Measurements from ENCODE around the gene MCCC2.
"Not testable (repeated sequence)": the region's sequence is repeated elsewhere in the genome, so short reads cannot be mapped to it uniquely, and the experiment has no call there.

The MCCC2 gene

DNA sequence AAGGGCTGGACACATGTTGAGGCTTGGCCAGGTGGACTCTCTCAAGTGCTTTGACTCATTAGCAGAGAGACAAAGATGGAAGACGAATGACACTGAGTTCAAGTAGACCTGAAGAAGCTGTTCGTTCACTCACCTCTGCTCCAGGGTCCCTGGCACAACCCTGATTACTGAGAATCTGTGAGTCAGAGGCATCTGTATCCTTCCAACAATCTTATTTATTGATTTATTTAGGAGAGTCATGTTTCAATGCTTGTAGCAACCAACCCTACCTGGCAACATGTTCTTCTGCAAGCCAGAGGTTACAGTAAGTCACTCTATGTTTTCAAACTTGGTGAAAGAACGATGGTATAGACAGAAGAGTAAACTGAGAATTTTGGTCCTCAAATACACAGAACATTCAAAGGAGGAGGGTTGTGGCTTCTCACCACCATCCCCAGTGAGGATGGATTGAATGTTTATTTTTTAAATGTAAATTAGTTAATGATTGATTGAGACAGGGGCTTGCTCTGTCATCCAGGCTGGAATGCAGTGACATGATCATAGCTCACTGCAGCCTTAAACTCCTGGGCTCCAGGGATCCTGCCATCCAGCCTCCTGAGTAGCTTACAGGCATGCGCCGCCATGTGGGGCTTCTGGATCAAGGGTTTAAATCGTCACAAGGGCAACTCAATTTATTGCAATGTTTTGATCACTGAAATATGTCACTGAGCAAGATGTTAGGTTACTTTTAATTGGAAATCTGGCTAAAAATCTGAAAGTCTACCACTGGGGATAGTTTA lies 76.2 kb downstream of the MCCC2 start:
- no peak for DNase-seq

DNA sequence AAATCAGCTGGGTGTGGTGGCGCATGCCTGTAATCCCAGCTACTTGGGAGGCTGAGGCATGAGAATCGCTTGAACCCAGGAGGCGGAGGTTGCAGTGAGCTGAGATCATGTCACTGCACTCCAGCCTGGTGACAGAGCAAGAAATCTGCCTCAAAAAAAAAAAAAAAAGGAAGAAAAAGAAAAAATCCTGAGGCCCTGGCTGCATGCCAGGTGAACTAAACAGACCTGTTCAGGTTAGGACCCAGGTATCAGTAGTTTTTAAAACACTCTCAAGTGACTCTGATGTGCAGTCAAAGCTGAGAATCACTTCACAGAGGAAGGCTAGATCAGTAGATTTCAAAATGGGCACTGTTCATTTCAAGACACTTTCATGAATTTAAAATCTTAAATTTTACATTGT lies 77.5 kb downstream of the MCCC2 start:
- DNase-seq: not testable (repeated sequence)

DNA sequence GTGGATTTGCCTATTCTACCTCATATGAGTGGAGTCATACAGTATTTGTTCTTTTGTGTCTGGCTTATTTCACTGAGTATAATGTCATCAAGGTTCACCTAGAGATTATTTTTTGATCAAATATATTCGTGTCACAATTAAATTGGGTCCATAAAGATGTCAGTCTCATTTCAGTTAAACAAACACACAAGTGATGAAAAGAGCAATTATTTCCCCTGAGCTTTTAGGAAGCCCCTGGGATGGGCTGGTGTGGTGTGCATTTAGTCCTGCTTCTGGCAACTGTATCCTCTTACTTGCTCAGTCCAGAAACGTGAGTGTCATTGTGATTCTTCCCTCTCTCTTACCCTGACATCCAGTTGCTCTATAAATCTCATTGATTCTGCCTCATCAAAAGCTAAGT lies 79.2 kb downstream of the MCCC2 start:
- no peak for DNase-seq

DNA sequence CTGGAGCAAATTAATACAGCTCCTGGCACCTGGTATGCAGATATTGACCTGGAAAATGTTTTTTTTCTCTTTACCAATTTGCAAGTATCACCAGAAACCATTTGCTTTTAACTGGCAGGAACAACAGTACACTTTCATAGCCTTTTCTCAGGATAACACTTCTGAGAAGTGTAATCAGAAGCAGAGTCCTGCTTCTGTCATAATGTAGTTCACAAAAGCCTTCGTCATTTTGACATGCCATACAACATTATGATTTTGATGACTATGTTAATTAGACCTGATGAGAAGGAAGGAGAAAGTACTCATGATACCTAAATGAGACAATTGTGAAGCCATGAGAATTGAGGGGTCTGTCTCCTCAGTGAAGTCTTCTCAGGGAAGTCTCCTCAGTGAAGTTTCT lies 90.8 kb downstream of the MCCC2 start:
- no peak for DNase-seq

DNA sequence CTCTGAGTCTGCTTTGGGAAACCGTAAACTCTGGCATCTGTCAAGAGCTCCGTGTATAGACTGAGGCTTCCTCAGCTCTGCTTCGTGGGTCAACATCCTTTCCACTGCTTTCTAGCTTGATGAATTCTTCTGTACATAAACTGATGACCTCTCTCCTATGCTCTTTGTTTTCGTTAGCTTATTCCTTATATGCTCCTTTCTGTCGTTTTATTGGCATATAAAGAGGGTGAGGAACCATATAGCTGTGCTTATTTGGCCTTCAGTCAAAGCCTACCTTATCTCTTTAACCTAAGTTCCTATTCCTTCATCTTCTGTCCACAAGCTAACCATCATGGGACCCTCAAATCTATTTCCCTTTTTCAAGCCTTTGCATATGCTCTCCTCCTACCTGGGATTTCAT lies 92.6 kb downstream of the MCCC2 start:
- no peak for DNase-seq

DNA sequence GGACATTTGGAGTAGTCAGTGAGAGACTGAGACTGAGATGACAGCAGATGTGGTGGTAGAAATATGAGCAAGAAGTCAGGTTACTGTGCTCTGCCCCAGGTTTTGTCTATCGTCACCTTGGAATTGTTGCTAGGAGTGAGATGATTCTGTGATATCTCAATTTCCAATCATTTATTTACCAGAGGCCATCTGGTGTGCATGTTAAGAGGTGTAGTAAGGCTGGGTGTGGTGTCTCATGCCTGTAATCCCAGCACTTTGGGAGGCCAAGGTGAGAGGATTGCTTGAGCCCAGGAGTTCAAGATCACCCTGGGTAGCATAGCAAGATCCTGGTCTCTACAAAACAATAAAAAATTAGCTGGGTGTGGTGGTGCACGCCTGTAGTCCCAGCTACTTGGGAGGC lies 93.4 kb downstream of the MCCC2 start:
- no peak for DNase-seq

DNA sequence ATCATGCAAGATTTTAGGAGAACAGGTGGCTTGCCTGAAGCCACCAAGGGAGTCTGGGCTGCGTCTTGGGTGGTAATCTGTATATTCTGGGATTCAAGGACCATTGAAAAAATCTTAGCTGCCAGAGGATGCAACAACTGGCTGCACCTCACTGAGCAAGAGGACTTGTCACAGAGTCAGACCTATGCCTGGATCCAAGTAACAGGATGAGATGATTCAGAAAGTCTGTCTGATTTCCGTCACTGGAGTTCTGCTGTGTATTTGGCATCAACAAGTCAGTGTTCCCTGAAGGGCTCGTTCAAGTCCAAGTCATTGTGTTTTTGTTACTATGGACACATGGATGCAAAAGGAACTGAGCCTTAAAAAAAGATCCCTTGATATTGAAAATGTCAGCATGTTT lies 94.2 kb downstream of the MCCC2 start:
- DNase-seq: no peak

DNA sequence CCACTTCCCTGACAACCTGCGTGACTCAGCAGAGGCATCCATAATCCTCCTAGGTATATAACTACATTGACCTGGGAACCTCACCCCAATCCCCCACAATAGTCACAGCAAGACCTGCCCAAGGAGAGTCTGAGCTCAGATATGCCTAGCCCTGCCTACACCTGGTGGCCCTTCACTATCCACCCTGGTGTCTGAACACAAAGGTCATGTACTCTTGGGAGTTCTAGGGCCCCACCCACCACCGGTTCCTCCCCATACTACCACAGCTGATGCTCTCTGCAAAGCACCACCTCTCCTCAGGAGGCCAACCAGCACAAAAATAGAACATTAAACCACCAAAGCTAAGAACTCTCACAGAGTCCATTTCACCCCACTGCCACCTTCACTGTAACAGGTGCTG lies 97.2 kb downstream of the MCCC2 start:
- no peak for DNase-seq

DNA sequence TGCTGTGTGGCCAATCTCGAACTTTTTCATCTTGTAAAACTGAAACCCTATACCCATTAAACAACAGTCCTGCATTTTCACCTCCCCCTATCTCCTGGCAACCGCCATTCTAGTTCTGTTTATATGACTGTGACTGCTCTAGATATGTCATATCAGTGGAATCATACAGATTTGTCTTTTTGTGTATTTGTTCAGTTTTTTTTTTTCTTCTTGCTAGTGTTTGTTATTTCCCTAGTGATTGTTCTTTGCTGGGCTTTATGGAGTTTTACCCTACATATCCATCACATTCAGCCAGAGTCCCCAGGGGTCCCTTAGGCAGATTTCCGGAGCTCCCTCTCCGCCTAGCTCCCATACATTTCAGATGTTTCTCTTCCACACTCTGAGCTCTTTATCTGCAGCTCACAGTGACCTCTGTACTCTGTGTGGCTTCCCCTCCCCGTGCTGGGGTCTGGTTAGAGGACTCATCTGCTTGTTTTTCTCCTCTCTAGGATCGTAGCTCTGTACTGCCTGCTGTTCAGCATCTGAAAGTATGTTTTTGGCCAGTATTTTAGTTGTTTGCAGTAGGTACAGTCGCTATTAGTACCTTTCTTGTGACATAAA lies 106.8 kb downstream of the MCCC2 start:
- peak; percentile 27 for DNase-seq

DNA sequence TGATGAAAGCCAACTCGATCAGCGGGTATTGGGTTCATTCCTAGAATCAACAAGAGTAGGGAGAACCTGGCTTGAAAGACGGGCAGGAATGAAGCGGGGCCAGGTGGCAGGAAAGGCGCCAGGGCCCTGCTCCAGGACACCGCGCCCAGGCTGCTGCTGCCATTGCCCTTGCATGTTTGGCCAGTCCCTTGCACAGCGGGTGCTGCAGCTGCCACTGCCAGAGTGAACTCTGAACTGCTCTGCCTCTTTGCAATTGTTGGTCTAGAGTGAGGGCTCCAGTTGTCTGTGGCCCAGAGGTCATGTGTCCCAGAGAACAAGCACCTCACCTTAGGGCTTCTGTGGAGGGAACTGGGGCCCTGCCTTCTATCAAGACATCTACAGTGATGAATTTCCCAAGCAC lies 107.9 kb downstream of the MCCC2 start:
- peak; percentile 20 for DNase-seq

DNA sequence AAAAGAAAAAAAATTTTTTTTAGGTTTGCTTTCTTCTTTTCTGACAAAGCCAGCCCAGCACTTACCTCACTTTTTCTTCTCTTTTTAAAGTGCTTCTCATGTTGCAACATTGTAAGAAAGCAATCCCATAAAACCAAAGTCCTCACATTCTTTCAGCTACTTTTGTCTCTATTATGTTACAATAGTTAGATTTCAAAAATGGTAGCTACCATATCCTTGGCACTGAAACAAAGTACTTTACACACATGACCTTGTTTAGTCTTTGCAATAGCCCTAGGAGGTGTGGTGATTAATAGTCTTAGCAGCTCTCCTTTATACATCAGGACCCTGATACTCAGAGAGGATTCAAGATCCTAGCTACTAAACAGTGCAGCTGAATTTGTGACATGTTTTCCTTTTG lies 108.5 kb downstream of the MCCC2 start:
- DNase-seq: no peak

DNA sequence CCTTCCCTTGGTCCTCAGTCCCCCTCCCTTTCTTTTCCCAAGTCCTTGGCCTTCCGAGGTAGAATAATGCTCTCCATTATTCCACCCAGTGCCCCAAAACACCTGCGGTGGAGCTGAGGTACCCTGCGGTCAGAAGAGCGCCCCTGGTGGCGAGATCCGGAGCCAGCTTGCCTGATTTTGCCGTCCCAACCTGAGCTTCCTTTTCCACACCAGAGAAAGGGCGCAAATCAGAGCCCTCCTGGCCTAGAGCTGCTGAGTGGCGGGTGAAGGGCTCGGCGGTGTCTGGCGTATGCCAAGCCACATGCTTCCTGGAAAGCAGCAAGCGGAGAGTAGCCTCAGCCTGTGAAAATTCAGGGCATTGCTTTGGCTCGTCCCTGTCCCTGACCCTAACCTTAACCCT lies 110.8 kb downstream of the MCCC2 start:
- no peak for DNase-seq

DNA sequence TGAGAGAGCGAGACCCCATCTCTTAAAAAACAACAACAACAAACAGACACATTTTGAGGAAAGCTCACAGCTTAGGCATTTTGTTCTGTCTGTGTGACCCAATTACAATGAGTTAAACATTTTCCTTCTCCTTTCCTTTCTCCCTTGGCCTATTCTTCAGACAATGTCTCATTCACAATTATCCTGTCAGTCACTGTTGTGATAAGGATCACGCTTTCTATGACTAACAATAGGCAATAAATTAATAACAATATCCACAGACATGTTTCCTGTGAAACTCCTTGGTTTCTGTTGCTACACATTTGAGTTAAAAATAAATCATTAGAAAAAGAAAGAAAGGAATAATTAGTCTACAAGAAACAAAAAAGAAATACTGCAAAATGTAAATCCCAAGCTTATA lies 112.1 kb downstream of the MCCC2 start:
- no peak for DNase-seq

DNA sequence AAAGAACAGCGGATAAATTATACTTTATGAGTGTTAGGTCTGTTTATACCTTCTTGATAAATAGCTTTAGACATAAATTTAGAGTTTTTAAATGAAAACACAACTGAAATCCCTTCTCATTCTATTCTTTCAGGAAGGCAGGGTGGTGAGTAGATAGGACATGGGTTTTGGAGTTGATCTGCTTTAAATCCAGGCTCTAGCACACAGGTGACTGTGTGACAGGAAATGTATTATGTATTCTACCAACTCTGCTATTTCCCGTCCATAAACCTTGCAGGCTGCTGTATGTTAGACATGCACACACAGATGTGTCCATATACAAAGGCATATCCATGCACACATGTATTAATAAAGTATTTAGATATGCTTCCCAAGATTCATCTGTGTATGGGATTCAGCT lies 112.6 kb downstream of the MCCC2 start:
- no peak for DNase-seq

DNA sequence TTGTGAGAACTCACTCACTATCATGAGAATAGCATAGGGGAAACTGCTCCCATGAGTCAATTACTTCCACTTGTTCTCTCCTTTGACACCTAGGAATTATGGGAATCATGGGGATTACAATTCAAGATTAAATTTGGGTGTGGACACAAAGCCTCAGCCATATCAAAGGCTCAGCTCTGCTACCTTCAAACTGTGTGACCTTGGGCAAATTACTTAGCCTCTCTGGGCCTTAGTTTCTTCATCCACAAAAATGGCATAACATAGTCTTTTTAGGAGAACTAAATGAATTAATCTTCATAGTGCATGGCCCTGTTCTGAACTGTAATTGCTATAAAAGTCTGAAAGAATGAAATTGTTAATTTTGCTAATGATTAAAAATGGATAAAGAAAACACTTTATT lies 113.7 kb downstream of the MCCC2 start:
- no peak for DNase-seq

DNA sequence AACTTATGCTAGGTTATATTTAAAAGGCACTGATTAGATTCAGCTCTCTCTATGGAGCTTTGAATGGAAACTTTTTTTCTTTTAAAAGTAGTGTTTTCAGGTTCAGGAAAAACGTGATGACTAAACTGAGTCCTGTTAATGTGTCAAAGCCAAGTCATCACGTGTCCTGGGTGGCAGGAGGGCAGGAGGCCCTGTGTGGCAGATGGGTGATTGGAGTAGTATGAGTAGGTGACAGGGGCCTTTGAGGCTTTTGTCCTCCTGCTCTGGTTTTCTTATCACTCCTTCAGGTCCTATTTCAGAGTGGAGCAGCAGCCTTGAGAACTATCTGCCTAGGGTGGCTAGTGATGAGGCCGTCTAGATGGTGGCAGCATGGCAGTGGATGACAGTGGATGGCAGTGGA lies 114.3 kb downstream of the MCCC2 start:
- DNase-seq: no peak

DNA sequence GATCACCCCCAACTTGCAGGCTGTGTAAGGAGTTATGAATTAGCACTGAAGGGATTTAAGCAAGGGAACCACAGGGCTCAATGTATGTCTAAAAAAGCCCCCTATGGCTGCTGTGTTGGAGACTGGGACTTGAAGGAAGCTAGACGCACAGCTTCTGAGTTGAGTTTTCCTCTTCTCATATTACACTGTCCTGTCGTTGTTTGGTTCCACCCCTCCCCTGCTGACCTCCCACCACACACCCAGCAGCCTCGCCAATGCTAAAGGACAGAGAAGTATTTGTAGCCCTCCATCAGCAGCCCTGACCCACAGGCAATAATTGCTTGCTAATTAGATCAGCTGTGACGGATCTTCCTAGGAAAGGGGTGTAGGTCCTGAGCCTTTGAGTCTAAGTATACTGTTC lies 116.8 kb downstream of the MCCC2 start:
- DNase-seq: no peak

DNA sequence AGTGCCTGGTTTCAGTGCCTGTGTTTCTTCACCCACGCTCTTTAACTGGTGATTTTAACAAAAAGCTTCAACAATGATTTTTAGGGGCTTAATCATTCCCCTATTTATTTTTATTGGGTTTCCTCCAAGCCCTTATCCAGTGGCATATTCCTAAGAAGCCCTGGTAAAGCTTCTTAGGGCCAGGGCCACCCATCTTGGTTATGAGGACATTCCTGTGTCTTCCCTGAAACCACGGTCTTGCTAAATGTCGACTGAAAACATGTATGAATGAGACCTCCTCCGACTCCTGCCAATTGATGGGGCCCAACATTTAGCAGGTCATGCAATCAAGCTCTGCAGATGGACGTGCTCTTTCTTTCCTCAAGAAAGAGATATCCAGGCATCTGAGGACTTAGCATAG lies 118.3 kb downstream of the MCCC2 start:
- no peak for DNase-seq

DNA sequence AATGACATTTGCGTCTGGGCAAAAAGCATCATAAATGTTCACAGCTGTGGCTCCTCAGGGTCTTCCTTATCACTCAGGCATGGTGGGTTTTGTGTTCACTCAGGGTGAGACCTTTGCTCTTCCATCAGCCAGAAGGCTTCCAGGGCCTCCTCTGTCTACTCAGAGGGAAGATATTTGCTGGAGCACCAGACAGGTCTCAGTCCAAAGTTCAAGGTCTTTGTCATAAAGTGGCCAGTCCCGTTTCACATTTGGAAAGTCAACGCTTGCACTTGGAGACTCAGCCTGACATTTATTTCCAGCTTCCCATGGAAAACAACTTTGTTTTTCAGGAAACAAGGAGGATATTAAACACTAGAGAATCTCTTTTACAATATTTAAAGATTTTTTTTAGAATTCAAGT lies 119.8 kb downstream of the MCCC2 start:
- DNase-seq: no peak
